Breast epithelium (tissue), 3 donors: Measurements from ENCODE around the gene C3.

ENCODE experiments used
- CTCF ChIP-seq, 3 donors: fragments of 450-650 bp; IDR thresholded peaks; one replicate each; pipeline ENCODE4 v1.5.1; 2016 to 2017; ENCODE audit warnings: antibody characterized with exemption in 3 of 3, mild to moderate bottlenecking in 3 of 3, moderate library complexity in 3 of 3
- POLR2A ChIP-seq: fragments of 450-650 bp; IDR thresholded peaks from one replicate; pipeline ENCODE4 v1.6.1; 2016; ENCODE audit warnings: antibody characterized with exemption, mild to moderate bottlenecking, moderate library complexity
- POLR2AphosphoS5 ChIP-seq, 3 donors: sonication (generic); formaldehyde crosslinking; IDR thresholded peaks; one replicate each; pipeline ENCODE4 v1.6.1; 2017; ENCODE audit warnings: antibody characterized with exemption in 3 of 3

DNA sequence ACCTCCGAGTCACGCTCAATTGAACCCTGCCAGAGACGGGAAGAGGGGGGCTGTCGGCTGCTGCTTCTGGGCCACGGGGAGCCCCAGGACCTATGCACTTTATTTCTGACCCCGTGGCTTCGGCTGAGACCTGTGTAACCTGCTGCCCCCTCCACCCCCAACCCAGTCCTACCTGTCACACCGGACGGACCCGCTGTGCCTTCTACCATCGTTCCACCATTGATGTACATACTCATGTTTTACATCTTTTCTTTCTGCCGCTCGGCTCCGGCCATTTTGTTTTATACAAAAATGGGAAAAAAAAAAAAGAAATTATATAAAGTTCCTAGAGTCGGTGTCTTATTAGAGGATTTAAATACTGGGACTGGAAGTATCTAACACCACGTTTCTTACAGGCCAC, 30.7 kb upstream of the C3 start:
- TF ChIP-seq CTCF (IDR thresholded peaks at IDR 0.05) (no peak), POLR2A (no peak), POLR2AphosphoS5 (IDR thresholded peaks at IDR 0.05) (no peak)
